HG03558 (cell line): ENCODE results near the gene SYT15.
"Not testable (repeated sequence)": the region's sequence is repeated elsewhere in the genome, so short reads cannot be mapped to it uniquely, and the experiment has no call there.

Source experiments
- ATAC-seq: cut with Tn5 transposase; IDR thresholded peaks from one replicate; pipeline ENCODE4 v1.9.1; 2021; ENCODE audit warnings: moderate number of reproducible peaks; ENCODE audit not compliant: unreplicated experiment; ENCODE audit errors: extremely low read depth

SYT15 gene

GRCh38 chr10:46555713-46556514 lies 23.0 kb upstream of the SYT15 start:
- ATAC-seq, result no peak

GRCh38 chr10:46556515-46557318 lies 22.2 kb upstream of the SYT15 start, which contains the start of gene GPRIN2:
Gene GPRIN2 (minus strand): TSS chr10:46556658. CDS start chr10:46550736, 5,922 bp downstream.
- no peak for ATAC-seq

GRCh38 chr10:46557319-46558121 lies 21.4 kb upstream of the SYT15 start:
- no peak for ATAC-seq

- ATAC-seq, result no peak
Measured at GRCh38 chr10:46558122-46558391, 20.9 kb upstream of the SYT15 start.

GRCh38 chr10:46558392-46559185 lies 20.3 kb upstream of the SYT15 start:
- no peak for ATAC-seq

GRCh38 chr10:46559231-46559671 lies 19.7 kb upstream of the SYT15 start:
- ATAC-seq, result no peak

- no peak for ATAC-seq
Measured at GRCh38 chr10:46560381-46560780, 18.5 kb upstream of the SYT15 start.

- no peak for ATAC-seq
Measured at GRCh38 chr10:46560952-46561351, 18.0 kb upstream of the SYT15 start.

- not testable (repeated sequence) for ATAC-seq
Measured at GRCh38 chr10:46565591-46566332, 13.2 kb upstream of the SYT15 start.

GRCh38 chr10:46567151-46567550 lies 11.8 kb upstream of the SYT15 start:
- ATAC-seq, result not testable (repeated sequence)

- ATAC-seq, result not testable (repeated sequence)
Measured at GRCh38 chr10:46570655-46571054, 8.3 kb upstream of the SYT15 start.

- ATAC-seq, result not testable (repeated sequence)
Measured at GRCh38 chr10:46572765-46573164, 6.2 kb upstream of the SYT15 start.

GRCh38 chr10:46573314-46573713 lies 5.6 kb upstream of the SYT15 start:
- not testable (repeated sequence) for ATAC-seq

GRCh38 chr10:46573884-46574283 lies 5.0 kb upstream of the SYT15 start:
- not testable (repeated sequence) for ATAC-seq

GRCh38 chr10:46577624-46578473 lies 1.1 kb upstream of the SYT15 start:
- ATAC-seq, result not testable (repeated sequence)

GRCh38 chr10:46579378-46579777 lies 450 bp downstream of the SYT15 start:
- ATAC-seq, result not testable (repeated sequence)

- not testable (repeated sequence) for ATAC-seq
Measured at GRCh38 chr10:46581997-46582396, 3.1 kb downstream of the SYT15 start.

- not testable (repeated sequence) for ATAC-seq
Measured at GRCh38 chr10:46582568-46582967, 3.6 kb downstream of the SYT15 start.
